Measurements from ENCODE around the gene ZNF225.

The ZNF225 gene

GRCh38 chr19:44180968-44181367 is 67.8 kb downstream of the ZNF225 start:
- Histone ChIP-seq H3K36me3 (ENCODE audit: control insufficient read depth in 2 of 2, insufficient read depth in 1 of 2, low read length in 2 of 2) (peaks cover 15 to 55% of the 10 kb centered on the region in 2 experiments), H3K4me1 (ENCODE audit: control insufficient read depth, insufficient read depth, low read length) (peaks cover 7% of the 10 kb centered on the region; the same call in 1 of the 2 replicates), H3K4me3 (ENCODE audit: low read depth, low read length) (no peak overlapping the region), H3K27ac (ENCODE audit: extremely low read depth, low read depth, low read length) (no peak overlapping the region), H3K9me3 (ENCODE audit: control insufficient read depth, insufficient read depth, low read depth, low read length) (peaks cover 72% of the 10 kb centered on the region)
- CTCF ChIA-PET, result interaction anchor here (0.6 to 1.6 kb wide), 2 partner anchors 12 to 13 kb away, joined by 3 to 10 read pairs; no protein-coding TSS in a partner anchor
- POLR2A ChIA-PET, result interaction anchor here (1.1 to 2.9 kb wide), 5 partner anchors 12 to 31 kb away, joined by 3 to 18 read pairs (median 6); partner anchors contain the start of genes ZNF226 and ZNF227
- TF ChIP-seq SP7 (tag by site-specific recombination; IDR thresholded peaks at IDR 0.05), result no peak
- no peak for TF ChIP-seq ZNF324 (tag by site-specific recombination; IDR thresholded peaks at IDR 0.05)
- TF ChIP-seq ZNF610 (tag by site-specific recombination; IDR thresholded peaks at IDR 0.05; ENCODE audit: borderline replicate concordance), result no peak
- no peak for TF ChIP-seq ZBTB10 (tag by site-specific recombination; IDR thresholded peaks at IDR 0.05)
- TF ChIP-seq ZNF311 (tag by site-specific recombination; IDR thresholded peaks at IDR 0.05; ENCODE audit: borderline replicate concordance), result no peak
- peak; percentile 94 for TF ChIP-seq ZNF121 (tag by site-specific recombination; IDR thresholded peaks at IDR 0.05)
- TF ChIP-seq ZNF146 (tag by site-specific recombination; IDR thresholded peaks at IDR 0.05), result no peak
- TF ChIP-seq IKZF3 (tag by site-specific recombination; IDR thresholded peaks at IDR 0.05), result no peak
- no peak for TF ChIP-seq ZNF266 (tag by site-specific recombination; IDR thresholded peaks at IDR 0.05; ENCODE audit: low read depth)

- Histone ChIP-seq H3K9me3 (ENCODE audit: control insufficient read depth, insufficient read depth, low read depth, low read length) (peaks cover 65% of the 10 kb centered on the region), H3K4me1 (ENCODE audit: control insufficient read depth, insufficient read depth, low read length) (peaks cover 7% of the 10 kb centered on the region; the same call in 1 of the 2 replicates), H3K4me3 (ENCODE audit: low read depth, low read length) (no peak overlapping the region), H3K27ac (ENCODE audit: extremely low read depth, low read depth, low read length) (peak overlapping the region; percentile 26; the same call in 1 of the 2 replicates), H3K36me3 (ENCODE audit: control insufficient read depth in 2 of 2, insufficient read depth in 1 of 2, low read length in 2 of 2) (peaks cover 4 to 51% of the 10 kb centered on the region in 2 experiments)
- ChIA-PET CTCF (interaction anchor here (0.6 to 1.6 kb wide), 2 partner anchors 11 to 37 kb away, joined by 3 to 10 read pairs; no protein-coding TSS in a partner anchor), POLR2A (interaction anchor here (1.3 to 2.9 kb wide), 2 partner anchors 14 to 30 kb away, joined by 3 to 18 read pairs; partner anchors contain the start of gene ZNF227)
- TF ChIP-seq CTCF (tag by site-specific recombination; IDR thresholded peaks at IDR 0.05), result peak; percentile 36
- TF ChIP-seq ZNF2 (tag by site-specific recombination; IDR thresholded peaks at IDR 0.05), result peak; percentile 78
- no peak for TF ChIP-seq ZBTB44 (tag by site-specific recombination; IDR thresholded peaks at IDR 0.05)
Measured at GRCh38 chr19:44182145-44182544, 68.9 kb downstream of the ZNF225 start.

Data from HEK293 (cell line).